SK-N-SH treated with all-trans-retinoic acid at 6 μM for 48 hours (cell line): ENCODE results near the gene RBM39.

Source experiments
- ATAC-seq: fragments of 200-7000 bp; cut with Tn5 transposase; 3 replicates; pipeline ENCODE4 v1.9.1; 2020; ENCODE audit warnings: mild to moderate bottlenecking, moderate library complexity
- ARNTL ChIP-seq: fragments of 450-650 bp; formaldehyde crosslinking; IDR thresholded peaks from 2 replicates; pipeline ENCODE4 v1.5.0; 2020; ENCODE audit warnings: low read depth, mild to moderate bottlenecking, moderate library complexity, borderline replicate concordance
- BACH2 ChIP-seq: fragments of 250-450 bp; sonication (Bioruptor Pico); IDR thresholded peaks from 2 replicates; pipeline ENCODE4 v1.9.0; 2021; ENCODE audit warnings: mild to moderate bottlenecking, borderline replicate concordance
- CREB5 ChIP-seq: fragments of 250-450 bp; sonication (Bioruptor Pico); IDR thresholded peaks from 2 replicates; pipeline ENCODE4 v1.5.1; 2020; ENCODE audit warnings: low read depth, mild to moderate bottlenecking, moderate library complexity
- CSDC2 ChIP-seq: fragments of 250-450 bp; sonication (Bioruptor Pico); IDR thresholded peaks from 2 replicates; pipeline ENCODE4 v1.5.0; 2020; ENCODE audit warnings: mild to moderate bottlenecking, moderate library complexity
- CSRNP3 ChIP-seq: fragments of 250-450 bp; sonication (Bioruptor Pico); IDR thresholded peaks from 2 replicates; pipeline ENCODE4 v1.5.1; 2021; ENCODE audit warnings: mild to moderate bottlenecking, moderate library complexity
- ESRRG ChIP-seq: fragments of 250-450 bp; sonication (Bioruptor Pico); IDR thresholded peaks from 2 replicates; pipeline ENCODE4 v1.6.1; 2021; ENCODE audit warnings: mild to moderate bottlenecking
- GLIS3 ChIP-seq: fragments of 250-450 bp; sonication (Bioruptor Pico); IDR thresholded peaks from 2 replicates; pipeline ENCODE4 v1.5.0; 2020; ENCODE audit warnings: mild to moderate bottlenecking, moderate library complexity
- ISL1 ChIP-seq: fragments of 250-450 bp; sonication (Bioruptor Pico); IDR thresholded peaks from 2 replicates; pipeline ENCODE4 v2.1.2; 2022; ENCODE audit warnings: mild to moderate bottlenecking, moderate library complexity
- OSR1 ChIP-seq: fragments of 250-450 bp; sonication (Bioruptor Pico); IDR thresholded peaks from 2 replicates; pipeline ENCODE4 v1.8.0; 2022; ENCODE audit warnings: moderate library complexity, mild to moderate bottlenecking, inconsistent platforms
- PATZ1 ChIP-seq: fragments of 250-450 bp; sonication (Bioruptor Pico); IDR thresholded peaks from 2 replicates; pipeline ENCODE4 v1.8.0; 2020; ENCODE audit warnings: mild to moderate bottlenecking, moderate library complexity, borderline replicate concordance
- POU6F1 ChIP-seq: fragments of 250-450 bp; sonication (Bioruptor Pico); IDR thresholded peaks from 2 replicates; pipeline ENCODE4 v1.8.0; 2021; ENCODE audit warnings: low read depth, mild to moderate bottlenecking, moderate library complexity, borderline replicate concordance
- PPARA ChIP-seq: fragments of 250-450 bp; sonication (Bioruptor Pico); IDR thresholded peaks from 2 replicates; pipeline ENCODE4 v1.5.0; 2020; ENCODE audit warnings: mild to moderate bottlenecking, borderline replicate concordance
- RARB ChIP-seq: fragments of 250-450 bp; sonication (Bioruptor Pico); IDR thresholded peaks from 2 replicates; pipeline ENCODE4 v1.8.0; 2021; ENCODE audit warnings: mild to moderate bottlenecking, moderate library complexity
- SNAI2 ChIP-seq: fragments of 250-450 bp; sonication (Bioruptor Pico); IDR thresholded peaks from 2 replicates; pipeline ENCODE4 v1.5.0; 2020; ENCODE audit warnings: mild to moderate bottlenecking, moderate library complexity
- TCF4 ChIP-seq: fragments of 250-450 bp; sonication (Bioruptor Pico); IDR thresholded peaks from 2 replicates; pipeline ENCODE4 v1.8.0; 2021; ENCODE audit warnings: mild to moderate bottlenecking, moderate library complexity, borderline replicate concordance
- TSHZ2 ChIP-seq: fragments of 250-450 bp; sonication (Bioruptor Pico); IDR thresholded peaks from 2 replicates; pipeline ENCODE4 v1.5.0; 2020; ENCODE audit warnings: mild to moderate bottlenecking, moderate library complexity
- ZC3H10 ChIP-seq: fragments of 250-450 bp; sonication (Bioruptor Pico); IDR thresholded peaks from 2 replicates; pipeline ENCODE4 v1.5.1; 2021; ENCODE audit warnings: mild to moderate bottlenecking, moderate library complexity
- ZFP3 ChIP-seq: fragments of 250-450 bp; sonication (Bioruptor Pico); IDR thresholded peaks from 2 replicates; pipeline ENCODE4 v1.5.0; 2020; ENCODE audit warnings: mild to moderate bottlenecking, moderate library complexity
- ZFP30 ChIP-seq: fragments of 450-650 bp; formaldehyde crosslinking; IDR thresholded peaks from 2 replicates; pipeline ENCODE4 v1.5.0; 2022; ENCODE audit warnings: mild to moderate bottlenecking, moderate library complexity
- ZNF565 ChIP-seq: fragments of 450-650 bp; formaldehyde crosslinking; conservative IDR thresholded peaks from 2 replicates; pipeline ENCODE4 v1.5.0; 2020; ENCODE audit warnings: low read depth, mild to moderate bottlenecking, moderate library complexity
- ZNF70 ChIP-seq: fragments of 450-650 bp; formaldehyde crosslinking; IDR thresholded peaks from 2 replicates; pipeline ENCODE4 v1.5.0; 2020; ENCODE audit warnings: mild to moderate bottlenecking, moderate library complexity
- ZNF8 ChIP-seq: fragments of 450-650 bp; formaldehyde crosslinking; IDR thresholded peaks from 2 replicates; pipeline ENCODE4 v1.5.0; 2020; ENCODE audit warnings: mild to moderate bottlenecking, moderate library complexity

The RBM39 gene

GRCh38 chr20:35697696-35698297 is 44.3 kb downstream of the RBM39 start:
- TF ChIP-seq POU6F1 (CRISPR knock-in tag) (no peak), CREB5 (CRISPR knock-in tag) (no peak), OSR1 (CRISPR knock-in tag) (no peak), ZNF8 (CRISPR knock-in tag) (no peak), GLIS3 (CRISPR knock-in tag) (no peak), RARB (CRISPR knock-in tag) (no peak), CSRNP3 (CRISPR knock-in tag) (no peak), TSHZ2 (CRISPR knock-in tag) (no peak), ZFP30 (CRISPR knock-in tag) (no peak), ESRRG (CRISPR knock-in tag) (no peak), CSDC2 (CRISPR knock-in tag) (no peak), TCF4 (no peak), ISL1 (CRISPR knock-in tag) (no peak), PPARA (CRISPR knock-in tag) (no peak), ZFP3 (CRISPR knock-in tag) (no peak), SNAI2 (CRISPR knock-in tag) (no peak), PATZ1 (CRISPR knock-in tag) (no peak), BACH2 (CRISPR knock-in tag) (no peak), ZNF70 (CRISPR knock-in tag) (no peak)
- no peak for ATAC-seq

- ATAC-seq: no peak
- TF ChIP-seq OSR1 (CRISPR knock-in tag): no peak
- no peak for TF ChIP-seq ZNF565 (CRISPR knock-in tag)
- TF ChIP-seq RARB (CRISPR knock-in tag): no peak
- TF ChIP-seq SNAI2 (CRISPR knock-in tag): no peak
- no peak for TF ChIP-seq POU6F1 (CRISPR knock-in tag)
- no peak for TF ChIP-seq CSDC2 (CRISPR knock-in tag)
- no peak for TF ChIP-seq ZC3H10
- no peak for TF ChIP-seq ZFP3 (CRISPR knock-in tag)
- TF ChIP-seq CREB5 (CRISPR knock-in tag): no peak
- TF ChIP-seq BACH2 (CRISPR knock-in tag): no peak
- TF ChIP-seq TCF4: no peak
- TF ChIP-seq TSHZ2 (CRISPR knock-in tag): no peak
- TF ChIP-seq CSRNP3 (CRISPR knock-in tag): no peak
- no peak for TF ChIP-seq ARNTL (CRISPR knock-in tag)
These were observed 46.1 kb downstream of the RBM39 start for GRCh38 chr20:35695978-35696377.
